ENCODE measurements around the gene ZSWIM6.
A peak's percentile ranks its signal among the peaks of the same experiment; 100 is the strongest.

ZSWIM6 gene

DNA sequence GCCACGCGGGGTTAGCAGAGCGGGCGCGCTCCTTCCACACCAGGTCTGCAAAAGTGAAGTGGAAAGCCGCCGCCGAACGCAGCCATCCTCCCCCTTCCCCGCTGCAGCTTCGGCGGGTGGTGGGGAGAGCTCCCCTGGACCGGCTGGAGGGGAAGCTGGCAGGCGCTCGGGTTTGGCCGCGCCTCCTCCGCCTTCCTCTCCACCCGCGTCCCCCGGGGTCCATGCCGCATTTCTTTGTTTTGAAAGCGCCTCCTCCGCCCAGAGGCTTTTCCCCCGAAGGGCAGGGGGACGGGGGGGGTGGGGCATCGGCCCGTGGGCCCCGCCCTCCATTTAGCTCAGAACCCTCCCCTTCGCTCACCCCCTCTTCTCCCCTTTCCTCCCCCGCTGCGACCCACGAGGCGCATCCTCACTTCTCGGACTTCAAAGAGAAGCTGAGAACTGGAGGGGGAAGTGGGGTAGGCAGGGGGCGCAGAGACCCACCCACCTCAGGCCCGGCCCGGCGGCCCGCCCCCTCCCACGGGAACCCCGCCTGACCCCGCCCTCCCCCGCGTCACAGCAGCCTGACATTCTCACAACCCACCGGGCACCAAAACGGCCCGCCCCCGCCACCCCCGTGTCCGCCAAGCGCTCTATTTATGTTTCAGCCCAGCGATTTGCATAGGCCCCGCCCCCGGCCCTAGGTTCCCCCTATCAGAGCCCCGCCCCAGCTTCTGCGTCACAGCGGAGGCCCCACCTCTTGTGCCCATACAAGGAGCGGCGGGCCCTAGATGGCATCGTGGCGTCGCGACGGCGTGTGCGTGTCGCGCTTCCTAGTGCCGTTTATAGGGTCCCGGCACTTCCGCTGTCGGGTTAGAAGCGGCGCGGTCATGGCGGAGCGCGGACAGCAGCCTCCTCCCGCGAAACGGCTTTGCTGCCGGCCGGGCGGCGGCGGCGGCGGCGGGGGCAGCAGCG, at the start of gene ZSWIM6:
Gene ZSWIM6, plus strand, starts transcription at position 852 of the 951 bp plus-strand sequence. Its CDS starts 15 bp downstream, at position 867.
- peak; percentile 99 for DNase-seq (ENCODE audit: low read depth)

DNA sequence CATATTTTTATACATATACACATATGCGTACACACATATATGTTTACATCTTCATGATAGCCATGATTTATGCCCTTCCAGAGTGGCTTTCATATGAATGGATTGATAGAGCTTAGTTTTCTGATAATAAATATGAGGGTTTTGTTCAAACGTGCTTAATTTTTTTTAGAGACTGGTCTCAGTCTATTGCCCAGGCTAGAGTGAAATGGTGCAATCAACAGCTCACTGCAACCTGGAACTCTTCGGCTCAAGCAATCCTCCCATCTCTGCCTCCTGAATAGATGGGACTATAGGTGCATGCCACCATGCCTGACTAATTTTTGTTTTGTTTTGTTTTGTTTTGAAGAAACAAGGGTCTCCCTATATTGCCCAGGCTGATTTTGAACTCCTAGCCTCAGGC, 48.6 kb upstream of the ZSWIM6 start:
- DNase-seq (ENCODE audit: low read depth): no peak

DNA sequence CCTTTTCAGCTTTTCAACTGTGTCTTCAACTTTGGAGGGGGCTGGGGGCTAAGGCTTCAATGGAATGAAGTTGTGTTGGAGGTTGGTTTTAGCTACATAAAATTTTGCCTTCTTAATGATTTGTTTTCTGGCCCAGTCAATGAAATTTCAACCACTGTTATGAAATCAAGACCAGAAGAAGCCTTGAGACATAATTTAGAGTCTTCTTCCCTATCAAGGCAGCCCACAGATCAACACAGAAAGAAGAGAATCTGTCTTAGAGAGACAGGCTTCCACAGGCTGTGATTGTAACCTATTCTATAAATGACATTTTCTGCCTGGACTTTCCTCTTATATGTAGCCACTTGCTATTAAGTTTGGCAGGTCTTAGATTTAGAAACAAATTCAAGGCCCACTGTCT, 46.5 kb upstream of the ZSWIM6 start:
- no peak for DNase-seq (ENCODE audit: low read depth)

DNA sequence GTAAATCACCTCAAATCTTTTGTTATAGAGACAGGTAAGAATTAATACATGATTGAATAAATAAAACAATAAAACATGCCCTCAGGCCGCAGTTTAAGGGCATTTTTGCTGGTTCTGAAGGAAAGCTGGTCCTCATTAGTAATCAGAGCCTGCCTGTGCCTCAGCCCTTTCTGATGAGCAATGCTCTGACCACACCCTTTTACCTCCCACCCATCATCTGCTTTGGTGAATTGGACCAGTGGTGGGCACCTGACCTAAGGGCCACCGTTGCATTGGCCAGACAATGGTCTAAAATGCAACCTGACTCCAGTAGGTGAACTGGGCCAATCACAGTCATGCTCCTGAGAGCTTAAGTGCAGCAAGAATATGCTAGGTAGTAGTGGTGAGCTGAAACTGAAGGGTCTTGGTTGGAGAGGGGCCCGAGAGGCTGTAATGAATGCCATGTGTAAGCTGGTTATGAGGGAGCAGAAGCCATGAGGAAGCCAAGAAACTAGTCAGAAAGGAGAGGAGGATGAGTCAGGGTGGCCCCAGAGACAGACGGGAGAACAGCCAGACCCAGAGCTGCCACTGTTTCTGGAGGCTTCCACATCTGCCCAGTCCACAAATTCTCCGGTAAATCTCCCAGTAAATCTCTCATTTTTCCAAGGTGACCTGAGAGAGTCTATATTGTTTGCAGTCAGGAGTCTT, 45.5 kb upstream of the ZSWIM6 start:
- DNase-seq (ENCODE audit: low read depth): no peak

DNA sequence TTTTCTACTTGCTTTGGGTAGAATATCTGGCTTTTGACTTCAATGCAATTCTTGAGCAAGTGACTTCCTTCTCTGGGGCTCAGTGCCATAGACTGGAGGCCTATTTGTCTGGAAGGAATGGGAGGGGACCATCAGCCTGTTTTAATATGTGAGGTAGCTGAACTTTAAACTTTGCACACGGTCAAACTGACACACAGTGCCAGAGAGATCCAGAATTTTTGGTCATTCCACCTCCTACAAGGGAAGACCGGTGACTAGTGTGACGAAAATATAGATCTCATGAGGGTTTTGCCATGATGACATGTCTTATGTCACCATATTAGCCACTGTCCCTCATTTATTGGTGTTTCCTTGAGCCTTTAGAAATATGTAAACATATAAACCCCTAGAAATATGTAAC, 44.6 kb upstream of the ZSWIM6 start:
- DNase-seq (ENCODE audit: low read depth): no peak

DNA sequence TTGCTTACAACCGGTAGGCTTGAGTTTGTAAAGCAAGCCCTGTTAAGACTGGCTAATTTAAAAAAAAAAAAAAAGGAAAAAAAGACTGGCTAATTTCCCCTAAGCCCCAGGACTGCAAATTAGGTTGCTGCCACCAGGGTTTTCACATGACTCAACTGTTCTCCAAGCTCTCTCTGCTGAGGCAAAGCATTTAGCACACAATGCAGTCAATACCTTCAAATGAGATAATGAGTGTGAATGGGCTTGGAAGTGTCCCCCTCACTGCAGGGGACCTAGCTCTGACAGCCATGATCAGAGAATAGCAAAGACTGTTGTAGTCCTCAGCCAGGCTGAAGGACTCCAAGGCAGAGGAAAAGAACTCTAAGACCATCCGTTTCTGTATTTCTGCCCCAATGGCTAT, 42.8 kb upstream of the ZSWIM6 start:
- DNase-seq (ENCODE audit: low read depth): no peak

DNA sequence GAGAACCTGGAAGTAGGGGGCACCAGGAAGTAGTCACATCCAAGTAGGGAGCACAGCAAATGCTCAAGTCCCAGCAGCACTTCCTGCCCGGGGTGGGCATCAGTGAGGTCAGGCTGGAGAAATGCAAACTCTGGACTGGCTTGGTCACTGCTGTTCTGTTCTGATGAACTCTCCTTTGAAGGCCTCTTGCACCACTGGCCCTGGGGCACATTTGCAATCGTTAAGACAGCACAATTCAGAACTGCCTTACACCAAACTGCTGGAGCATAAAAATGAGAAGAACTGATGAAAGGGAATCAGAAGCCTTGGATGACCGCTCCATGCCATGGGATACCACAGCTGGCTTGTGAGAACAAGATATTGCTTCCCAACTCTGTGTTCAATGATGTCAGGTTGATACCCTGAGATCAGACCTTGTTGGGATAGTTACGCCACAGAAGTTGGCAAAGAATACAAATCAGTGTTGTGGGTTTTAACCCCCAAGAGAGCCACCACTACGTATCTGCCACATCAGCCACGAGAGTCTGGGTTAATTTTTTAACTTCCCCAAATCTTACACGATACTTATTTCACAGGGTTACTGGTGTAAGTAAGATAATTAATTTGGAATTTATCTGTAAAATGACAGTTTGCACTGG, 42.3 kb upstream of the ZSWIM6 start:
- no peak for DNase-seq (ENCODE audit: low read depth)

DNA sequence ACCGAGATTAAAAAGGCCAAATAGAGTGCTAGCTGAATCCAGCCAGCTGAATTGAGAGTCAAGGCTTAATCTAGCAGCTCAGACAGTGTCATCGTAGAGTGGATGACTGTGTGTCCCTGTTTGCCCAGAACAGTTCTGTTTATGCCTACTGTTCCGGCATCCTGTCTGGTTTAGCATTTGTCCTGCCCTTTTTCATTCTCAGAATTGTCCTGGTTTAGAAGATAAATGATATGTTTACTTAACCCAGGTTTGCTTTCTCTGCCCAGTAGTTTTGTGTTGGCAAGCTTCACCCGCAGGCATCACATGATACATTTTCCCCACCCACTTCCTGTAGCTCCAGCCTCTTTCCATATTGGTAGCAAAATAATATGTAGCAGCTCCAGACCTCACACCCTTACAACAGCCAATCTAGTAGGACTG, 41.3 kb upstream of the ZSWIM6 start:
- DNase-seq (ENCODE audit: low read depth): no peak

DNA sequence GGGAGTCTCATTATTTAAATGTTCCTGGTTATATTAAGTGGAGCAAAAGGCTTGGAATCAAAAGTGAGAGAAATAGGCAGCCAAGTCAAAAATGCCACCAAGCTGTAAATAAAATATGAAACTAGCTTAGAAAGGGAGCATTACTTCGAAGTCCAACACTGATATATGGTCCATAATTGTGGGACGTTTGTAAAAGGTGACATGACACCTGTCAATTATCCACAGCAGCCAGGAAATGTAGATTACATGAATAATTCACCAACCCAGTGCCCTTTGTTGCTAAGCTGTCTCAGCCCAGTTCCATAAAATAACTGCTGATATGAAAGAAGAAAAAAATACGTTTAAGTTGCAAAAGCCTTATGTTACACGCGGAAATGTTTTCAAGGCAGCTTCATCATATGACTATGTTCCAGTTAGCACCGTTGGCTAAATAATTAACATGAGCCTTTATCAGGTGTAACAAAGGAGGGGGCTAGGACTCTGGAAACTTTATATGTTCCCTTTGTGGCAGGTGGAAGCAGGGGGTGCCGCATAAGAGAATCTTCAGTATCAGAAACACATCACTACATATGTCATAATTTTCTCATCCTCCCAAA, 39.9 kb upstream of the ZSWIM6 start:
- no peak for DNase-seq (ENCODE audit: low read depth)

DNA sequence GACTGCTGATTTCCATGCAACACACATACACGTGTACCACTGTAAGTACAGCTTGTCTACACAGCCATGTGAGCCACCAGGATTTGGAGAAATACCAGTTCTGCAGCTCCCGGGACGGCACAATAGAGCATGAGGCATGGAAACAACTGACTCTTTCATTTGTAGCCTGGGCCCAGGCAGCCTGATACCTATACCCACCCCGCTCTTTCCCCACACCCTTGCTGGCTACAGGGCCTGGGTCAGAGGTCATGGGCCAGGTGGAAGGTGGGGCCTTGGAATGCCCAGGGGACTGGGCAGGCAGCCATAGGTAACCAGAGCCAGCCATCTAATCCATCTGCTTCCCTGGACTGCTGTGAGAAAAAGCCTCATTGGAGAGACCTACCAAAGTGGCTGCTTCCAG, 39.0 kb upstream of the ZSWIM6 start:
- no peak for DNase-seq (ENCODE audit: low read depth)

DNA sequence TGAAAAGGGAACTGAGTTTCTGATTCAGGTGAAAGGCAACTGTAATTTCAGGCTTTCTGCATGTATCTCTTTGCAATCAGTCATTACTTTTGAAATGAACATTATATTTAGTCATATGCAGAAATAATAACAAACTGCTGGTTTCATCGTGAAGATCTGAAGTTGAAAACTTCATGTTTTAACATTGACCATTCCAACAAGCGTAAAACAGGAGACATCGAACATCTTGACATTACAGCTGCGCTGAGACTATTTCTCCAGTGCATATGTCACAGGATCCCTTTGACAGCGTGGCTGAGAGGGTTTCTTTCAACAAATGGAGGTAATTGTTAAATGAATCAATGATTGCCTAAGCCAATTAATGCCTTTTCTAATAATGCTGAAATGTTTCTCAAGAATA, 38.2 kb upstream of the ZSWIM6 start:
- no peak for DNase-seq (ENCODE audit: low read depth)

DNA sequence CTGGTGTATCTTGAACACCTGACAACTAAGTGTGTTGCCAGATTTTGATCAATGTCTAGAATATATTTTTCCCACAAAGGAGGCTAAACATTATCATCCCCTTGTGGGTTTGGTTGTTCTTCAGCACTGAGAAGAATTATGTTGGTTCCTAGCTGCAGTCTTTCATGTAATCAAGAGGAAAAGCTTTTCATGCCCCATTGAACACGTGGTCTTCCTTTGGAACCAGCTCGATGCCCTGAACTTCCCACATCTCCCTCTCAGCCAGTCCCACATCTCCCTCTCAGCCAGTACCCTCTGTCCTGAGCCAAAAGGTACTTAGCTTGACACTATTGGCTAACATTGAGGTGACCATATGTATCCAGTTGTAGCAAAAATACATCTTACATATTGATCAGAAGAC, 36.7 kb upstream of the ZSWIM6 start:
- DNase-seq (ENCODE audit: low read depth): no peak

DNA sequence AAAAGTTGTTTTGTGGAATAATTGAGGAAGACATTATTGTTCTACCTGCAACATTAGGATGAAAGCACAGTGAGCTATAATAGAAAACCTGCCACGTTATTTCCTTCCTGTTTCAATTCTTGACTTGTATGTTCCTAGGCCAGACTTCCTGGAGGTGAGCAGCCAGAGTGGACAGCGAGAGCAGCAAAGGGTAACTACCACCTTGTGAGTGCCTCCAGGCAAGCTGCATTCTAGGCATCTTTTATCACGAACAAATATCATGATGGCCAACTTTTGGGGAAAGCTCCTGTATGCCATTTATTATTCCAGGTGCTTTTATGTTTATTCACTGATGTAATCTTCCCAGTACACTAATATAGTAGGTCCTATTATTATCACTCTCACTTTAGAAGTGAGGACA, 34.0 kb upstream of the ZSWIM6 start:
- DNase-seq (ENCODE audit: low read depth): no peak

DNA sequence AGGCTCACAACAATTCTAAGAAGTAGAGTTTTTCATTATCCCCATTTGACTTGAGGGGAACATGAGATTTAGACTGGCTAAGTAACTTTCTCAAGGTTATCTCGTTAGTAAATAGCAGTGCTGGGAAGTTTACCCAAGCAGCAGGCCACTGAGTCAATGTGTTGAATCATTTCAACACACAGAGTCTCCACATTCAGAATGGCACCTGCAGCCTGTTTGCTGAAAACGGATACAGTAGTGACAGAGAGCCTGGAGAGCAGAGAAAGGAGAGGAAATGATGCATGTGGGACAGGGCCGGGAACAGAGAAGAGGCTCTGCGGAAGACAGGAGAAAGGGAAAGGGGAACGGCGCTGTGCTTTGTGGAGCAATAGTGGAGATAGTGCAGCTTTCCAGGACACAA, 33.5 kb upstream of the ZSWIM6 start:
- DNase-seq (ENCODE audit: low read depth): no peak

DNA sequence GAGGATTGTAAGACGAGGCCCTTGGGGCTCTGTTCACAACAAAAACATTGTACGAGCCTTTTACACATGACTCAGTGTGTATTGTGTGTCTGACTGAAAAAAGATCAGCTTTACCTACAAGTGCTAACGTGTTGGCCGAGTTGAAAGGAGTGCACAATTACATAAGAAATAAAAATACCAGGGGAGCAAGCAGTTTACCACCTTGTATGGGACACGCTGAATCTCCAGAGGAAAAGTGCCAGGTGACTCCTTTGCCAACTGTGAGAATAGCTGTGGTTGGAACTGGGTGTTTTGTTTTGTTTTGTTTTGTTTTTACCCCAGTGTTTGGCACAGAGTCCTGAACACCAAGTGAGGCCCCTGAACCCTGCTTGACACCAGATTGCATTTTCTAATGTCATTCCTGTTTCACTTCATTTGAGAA, 32.8 kb upstream of the ZSWIM6 start:
- DNase-seq (ENCODE audit: low read depth): no peak

DNA sequence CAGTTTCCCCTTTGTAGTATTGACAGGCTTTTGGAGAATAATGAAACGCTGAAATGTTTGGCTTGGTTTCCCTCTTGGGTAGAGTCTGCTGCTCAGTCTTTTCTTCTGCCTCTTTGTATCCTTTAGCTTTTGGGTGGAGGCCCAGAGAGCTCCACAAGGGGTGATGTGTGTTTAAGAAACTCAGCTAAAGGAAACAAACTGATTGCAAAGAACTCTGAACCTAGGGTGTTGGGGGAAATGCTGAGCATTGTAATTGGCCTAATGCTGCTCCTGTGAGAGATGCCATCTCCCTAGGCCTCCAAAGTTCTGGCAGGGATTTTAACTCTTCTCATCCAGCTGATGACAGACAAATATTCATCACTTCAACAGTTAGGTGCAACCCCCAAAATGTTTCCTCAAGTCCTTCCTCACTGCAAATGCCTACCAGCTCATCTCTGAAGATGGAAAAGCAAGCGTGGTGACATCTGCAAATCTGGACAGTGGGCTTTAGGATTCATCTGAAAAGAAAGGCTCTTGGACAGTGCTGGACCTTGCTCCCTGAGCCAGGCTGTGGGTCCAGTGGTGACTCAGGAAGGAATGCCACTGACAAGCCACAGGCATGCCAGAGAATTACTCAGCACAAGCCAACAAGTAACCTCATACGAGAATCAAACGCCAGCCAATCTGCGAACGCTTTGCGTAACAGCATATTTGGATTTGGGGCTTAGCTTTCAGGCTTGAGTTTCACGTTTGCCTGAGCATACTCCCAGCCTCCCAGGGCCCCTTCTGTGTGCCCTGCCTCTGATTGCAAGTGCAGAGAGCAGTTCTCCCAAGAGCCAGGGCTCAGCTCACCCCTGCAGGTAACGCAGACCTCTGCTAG, 30.5 kb upstream of the ZSWIM6 start:
- DNase-seq (ENCODE audit: low read depth): no peak

DNA sequence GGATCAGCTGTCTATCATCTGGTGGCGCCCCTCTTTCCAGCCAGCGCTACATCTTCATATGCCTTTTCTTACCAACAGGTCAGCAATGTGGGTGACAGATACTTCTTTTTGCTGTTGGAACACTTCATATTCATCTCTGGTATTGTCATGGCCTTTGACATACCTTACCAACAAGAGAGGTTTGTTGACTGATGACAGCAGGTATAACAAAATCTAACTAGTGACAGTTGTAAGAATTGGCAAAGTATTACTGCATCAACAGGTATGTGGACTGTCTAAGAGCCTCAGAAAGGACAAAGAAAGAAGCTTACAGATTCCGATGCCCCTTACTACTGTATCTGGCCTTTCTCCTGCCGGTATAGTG, 29.9 kb upstream of the ZSWIM6 start:
- no peak for DNase-seq (ENCODE audit: low read depth)

DNA sequence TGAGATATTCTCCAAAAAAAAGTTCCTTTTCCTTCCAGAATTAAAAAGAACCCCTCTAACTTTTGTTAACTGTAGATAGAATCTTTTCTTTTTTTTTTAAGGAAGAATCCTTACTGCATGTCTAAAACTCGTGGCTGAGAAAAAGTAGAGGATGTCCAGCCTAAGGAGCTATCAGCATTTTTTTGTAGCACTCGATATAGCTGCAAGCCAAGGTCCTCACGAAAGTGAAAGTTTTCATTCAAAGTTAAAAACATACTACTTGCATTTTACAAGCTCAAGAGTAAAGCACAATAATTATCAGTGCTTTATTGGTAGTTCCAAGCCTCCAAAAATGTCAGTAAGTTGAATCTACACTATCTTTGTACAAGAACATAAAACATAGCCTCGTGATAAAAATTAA, 28.7 kb upstream of the ZSWIM6 start:
- DNase-seq (ENCODE audit: low read depth): no peak

DNA sequence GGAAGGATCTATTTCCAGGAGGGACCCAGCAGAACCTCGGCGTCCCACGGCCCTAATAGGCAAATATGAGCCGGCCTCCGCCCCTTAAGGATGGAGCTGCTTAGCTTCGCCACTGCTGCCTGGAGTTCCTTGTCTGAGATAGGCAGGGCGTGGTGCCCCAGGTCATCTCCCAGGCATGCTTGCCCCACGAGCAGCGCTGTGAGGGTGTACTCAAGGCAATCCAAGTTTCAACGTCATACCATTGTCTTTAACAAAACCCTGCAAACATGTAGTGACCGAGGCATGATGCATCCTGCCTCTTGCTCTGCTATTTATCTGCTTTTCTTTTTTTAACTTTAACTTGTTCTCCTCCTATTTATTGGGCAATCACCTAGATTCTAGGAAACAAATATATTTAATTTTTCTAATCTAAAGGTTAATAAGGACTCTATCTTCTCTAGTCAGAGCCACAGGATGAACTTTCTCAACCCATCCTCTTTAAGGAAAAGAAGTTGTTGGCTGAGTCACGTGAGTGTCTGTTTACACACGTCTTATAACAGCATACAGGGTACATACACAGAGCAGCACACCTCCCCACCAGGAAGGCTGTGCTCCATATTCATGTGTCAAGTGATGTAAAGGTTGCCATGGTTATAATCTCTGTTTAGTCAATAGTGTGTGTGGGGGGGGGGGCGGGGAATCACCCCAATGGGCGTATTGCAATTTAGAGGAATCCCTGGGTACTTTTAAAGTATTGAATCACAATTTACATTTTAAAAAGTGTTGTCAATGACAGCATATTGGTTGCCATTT, 27.3 kb upstream of the ZSWIM6 start:
- DNase-seq (ENCODE audit: low read depth): no peak

DNA sequence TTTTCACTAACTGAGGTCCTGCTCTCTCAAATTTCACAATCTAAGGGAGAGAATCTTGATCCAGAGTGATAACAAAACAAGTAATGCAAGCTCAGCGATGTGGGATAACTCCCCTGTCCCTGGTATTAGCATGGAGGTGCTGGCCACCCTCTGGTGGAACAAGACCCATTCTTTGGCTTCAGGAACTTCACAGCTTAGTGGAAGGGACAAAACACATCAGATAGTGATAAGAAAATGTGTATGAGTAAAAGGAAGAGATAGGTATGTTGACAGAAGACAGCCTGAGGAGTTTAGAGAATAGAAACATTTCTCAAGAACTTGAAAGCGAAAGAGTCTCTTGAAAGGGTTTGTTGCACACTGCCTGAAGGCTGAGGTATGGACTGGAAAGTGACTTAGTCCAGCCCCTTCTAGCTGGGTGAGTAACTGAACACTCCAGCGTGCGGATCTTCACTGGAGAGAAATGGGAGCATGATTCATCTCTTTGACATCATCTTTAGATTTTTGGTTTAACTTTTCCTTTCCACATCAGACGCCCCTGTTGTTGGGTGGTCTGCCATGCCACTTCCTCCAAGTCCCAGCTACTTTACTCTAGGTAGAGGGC, 25.4 kb upstream of the ZSWIM6 start:
- DNase-seq (ENCODE audit: low read depth): no peak

Measured in T-helper 22 cell (primary cell).